Fibroblast of skin of left quadriceps (primary cell): ENCODE measurements around the gene DYNC1I1.

Source experiments
- DNase-seq, 2 experiments: peaks; one replicate each; pipeline ENCODE4 v3.0.0-alpha.2; 2013; ENCODE audit warnings: low read depth in 2 of 2

Gene DYNC1I1

DNA sequence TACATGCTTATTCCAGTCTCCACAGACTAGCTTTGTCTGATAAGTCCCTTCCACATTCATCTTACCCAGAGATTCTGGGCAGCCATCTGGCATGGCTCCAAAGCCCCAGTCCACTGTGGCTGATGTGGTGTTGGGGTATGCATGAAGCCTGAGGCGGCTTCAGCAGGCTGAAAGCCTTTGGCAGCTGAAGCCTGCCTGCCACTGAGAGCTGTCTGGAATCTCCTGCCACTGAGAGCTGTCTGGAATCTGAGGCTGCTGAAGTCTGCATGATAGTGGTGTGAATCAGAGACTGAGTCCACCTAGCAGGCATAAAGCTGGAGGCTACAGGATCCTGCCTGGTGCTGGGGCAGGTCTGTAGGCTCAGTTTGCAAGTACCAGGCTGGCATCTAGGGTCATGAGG lies 87.1 kb downstream of the DYNC1I1 start:
- peak; percentile 20 to 21 for DNase-seq

DNA sequence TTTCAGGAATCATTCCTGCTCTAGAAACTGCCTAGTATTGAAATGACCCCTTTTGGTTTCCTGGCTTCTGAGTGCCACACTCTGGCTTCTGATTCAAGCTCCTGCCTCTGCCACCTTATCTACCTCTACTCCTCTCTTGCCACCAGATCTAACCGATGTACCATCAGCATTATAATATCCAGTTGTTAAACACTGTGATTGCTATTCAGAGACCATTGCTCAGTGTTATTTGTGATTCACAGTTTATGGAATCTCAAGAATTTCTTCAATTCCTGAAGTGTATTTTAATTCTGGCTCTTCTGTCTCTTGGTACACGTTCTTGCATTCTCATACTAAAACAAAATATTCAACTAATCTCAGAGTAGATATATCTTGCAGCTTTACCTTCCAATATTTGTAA lies 88.7 kb downstream of the DYNC1I1 start:
- DNase-seq: peak in 1 of 2 experiments; percentile 7

DNA sequence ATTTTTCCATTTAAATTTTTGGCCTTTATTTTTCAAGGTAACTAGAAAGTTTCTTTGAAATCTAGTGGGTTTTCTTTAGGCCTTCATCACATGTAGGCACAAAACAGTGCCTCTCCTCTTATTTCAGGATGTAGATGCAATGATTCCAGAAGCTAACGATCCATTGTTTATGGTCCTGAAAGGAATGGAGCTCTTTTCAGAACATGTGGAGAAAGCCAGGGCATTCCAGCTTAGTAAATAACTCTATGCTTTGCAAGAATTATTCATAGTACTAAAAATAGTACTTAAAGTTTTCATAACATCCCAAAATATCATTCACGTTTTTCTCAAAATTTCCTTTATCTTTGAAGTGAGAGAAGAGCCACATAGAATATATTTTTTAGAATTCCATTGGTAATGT lies 91.3 kb downstream of the DYNC1I1 start:
- no peak for DNase-seq

DNA sequence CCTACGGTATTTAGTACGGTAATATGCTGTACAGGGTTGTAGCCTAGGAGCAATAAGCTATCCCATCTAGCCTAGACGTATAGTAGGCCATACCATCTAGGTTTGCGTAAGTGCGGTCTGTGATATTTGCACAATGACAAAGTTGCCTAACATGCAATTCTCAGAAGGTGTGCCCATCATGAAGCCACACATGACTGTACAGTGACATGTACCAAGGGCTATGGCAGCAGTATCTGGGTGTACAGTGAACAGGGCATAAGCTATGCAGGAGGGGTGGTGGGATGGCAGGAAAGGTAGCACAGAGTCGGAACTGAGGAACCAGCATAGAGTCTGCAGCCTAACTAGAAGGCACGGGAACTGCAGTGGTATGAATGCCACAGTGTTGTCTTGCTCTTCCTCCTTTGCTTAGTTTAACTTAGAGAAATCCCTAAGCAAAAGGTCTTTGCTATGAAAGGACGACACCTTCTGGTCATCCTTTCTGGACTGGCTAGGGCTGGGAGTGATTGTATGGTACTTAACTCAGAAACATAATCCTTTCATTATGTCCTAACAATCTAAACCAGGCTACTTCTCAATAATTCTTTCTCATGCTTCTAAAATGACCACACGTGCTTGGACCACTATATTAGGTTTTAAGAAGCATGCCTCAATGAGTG lies 93.5 kb downstream of the DYNC1I1 start:
- DNase-seq: peak in 1 of 2 experiments; percentile 4

GRCh38 chr7:95867309-95867708 lies 95.0 kb downstream of the DYNC1I1 start:
- no peak for DNase-seq

GRCh38 chr7:95871075-95871848 lies 98.9 kb downstream of the DYNC1I1 start:
- DNase-seq: peak; percentile 21 to 23

DNA sequence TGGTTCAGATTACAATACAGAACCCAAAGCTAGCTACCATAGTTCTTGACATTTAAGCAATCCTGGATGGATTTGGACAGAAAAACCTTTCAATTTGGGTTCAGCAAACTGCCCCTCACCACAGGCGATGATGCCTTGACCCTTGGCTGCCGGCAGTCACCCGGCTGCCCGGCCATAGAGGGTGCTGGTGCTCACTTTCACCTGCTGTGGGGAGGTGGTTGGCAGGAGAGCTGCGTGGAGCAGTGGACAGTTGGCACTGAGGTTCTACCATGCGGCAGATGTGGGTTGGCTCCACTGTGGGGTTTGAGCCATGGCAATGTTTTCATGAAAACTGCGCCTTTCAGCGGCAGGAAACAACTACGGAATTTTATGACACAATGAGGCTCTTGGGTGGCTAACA lies 99.5 kb downstream of the DYNC1I1 start:
- no peak for DNase-seq

DNA sequence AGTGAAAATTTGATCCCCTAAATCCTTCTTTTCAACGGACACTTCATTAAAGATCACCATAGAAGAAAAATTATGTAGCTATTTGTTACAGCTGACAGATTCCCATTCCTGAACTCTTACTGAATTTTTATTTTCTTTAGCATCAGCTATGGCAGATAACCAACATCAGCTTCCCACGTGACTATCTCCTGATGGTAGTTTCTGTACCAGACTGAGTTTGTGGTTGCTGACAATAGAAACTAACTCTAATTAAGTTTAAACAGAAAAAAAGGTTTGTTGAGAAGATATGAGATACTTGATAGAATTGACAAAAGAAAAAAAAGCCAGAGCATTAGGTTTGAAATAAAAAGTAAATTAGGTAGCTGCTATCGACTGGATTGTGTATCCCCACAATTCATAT lies 101.8 kb downstream of the DYNC1I1 start:
- DNase-seq: no peak

DNA sequence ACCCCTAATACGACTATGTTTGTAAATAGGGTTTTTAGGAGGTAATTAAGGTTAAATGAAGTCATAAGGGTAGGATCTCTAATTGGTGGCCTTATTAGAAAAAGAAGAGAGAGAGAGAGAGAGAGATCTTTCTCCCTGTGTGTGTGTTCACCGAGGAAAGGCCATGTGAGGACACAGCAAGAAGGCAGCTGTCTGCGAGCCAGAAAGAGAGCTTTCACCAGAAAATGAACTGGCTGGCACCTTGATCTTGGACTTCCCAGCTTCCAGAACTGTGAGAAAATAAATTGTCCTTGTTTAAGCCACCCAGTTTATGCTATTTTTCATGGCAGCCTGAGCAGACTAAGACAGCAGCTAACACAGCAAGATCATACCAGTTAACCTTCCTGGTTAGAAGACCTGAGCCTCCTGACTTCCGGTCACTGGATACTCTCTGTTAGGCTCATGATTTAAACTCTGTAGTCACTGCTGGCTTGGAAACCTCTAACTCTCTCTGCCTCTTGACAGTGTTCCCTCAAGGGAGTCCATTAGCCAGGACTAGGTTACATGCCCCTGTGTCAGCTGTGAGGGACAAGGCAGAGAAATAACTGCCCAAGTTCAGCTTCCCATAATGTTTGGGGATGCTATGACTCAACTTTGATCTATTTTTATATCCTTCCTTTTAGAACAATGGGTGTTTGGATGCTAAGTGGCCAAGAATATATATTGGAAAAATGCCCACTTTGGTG lies 102.3 kb downstream of the DYNC1I1 start:
- DNase-seq: no peak

DNA sequence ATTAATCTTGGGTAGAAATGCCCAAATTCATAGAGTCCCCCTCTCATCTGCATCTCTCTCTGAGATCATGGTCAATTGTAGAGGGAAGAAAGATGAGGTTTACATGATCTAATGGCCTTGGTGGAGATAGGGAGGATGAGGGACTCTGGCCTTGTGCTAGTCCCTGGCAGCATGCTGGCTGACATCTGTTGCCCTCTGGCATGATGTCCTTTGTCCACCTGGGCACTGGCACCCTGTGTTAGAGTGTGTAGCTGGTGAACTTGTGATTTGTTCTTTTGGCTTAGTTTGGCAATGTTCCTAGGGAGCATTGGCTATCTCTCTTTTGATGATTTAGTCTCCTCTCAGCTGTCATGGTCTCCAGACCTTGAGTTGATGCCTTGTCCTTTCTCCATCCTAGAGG lies 103.2 kb downstream of the DYNC1I1 start:
- DNase-seq: no peak

- no peak for DNase-seq
Measured at GRCh38 chr7:95878677-95879076, 106.3 kb downstream of the DYNC1I1 start.

DNA sequence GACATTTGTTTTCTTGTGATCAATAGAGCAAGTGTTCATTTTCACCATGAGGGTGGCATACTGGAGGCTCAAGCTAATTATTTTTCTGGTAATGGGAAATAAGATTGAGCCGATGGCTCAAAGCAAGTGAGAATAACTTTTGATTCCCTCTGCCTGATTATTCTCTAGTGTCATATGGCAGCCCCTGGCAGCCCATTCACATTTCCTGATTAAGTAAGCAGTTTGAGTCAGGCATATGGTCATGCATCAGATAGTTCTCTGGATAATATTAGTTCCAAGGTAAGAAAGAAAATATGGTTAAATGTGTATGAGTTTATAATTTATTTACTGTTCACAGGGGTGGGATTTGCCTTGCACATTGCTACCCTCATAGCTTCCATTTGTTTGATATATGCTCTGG lies 109.2 kb downstream of the DYNC1I1 start:
- no peak for DNase-seq

DNA sequence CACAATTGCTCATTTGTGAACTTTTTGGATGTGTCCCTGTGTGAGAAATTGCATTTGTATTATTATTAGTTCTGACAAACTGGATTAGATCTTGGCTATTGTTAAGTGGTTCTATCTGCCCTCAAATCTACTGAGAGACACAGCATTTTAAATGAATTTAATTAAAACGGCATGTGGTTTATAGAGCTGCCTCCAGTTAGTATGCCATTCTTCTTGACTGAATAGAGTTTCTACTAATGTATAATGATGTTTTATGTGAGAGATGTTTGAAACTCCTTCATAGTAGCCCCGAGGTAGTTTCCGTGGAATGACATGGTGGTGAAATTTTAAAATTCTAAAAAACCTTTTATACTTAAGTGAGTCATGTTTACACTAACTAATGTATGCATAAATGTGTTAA lies 110.9 kb downstream of the DYNC1I1 start:
- DNase-seq: no peak

- no peak for DNase-seq
Measured at GRCh38 chr7:95886501-95887090, 114.2 kb downstream of the DYNC1I1 start.

DNA sequence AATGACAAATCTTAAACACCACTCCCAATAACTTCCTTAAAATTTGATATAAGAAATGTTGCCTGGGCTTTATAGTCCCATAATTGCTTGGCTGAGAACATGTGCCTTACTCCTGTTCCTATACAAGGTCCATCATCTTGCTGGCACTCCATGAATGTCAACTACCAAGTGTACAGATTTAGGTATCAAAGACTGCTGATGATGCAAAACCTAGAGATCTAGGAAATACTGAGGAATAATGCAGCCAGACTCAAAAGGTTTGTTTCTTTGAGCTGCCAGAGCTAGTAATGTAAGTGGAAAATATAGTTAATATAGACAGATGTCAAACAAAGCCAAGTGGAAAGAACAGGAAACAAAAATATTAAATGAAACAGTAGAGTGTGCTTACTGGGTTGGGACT lies 121.1 kb downstream of the DYNC1I1 start:
- DNase-seq: no peak

GRCh38 chr7:95897557-95898251 lies 125.3 kb downstream of the DYNC1I1 start:
- no peak for DNase-seq

GRCh38 chr7:95899919-95900513 lies 127.7 kb downstream of the DYNC1I1 start:
- no peak for DNase-seq

- no peak for DNase-seq
Measured at GRCh38 chr7:95901006-95901405, 128.7 kb downstream of the DYNC1I1 start.

DNA sequence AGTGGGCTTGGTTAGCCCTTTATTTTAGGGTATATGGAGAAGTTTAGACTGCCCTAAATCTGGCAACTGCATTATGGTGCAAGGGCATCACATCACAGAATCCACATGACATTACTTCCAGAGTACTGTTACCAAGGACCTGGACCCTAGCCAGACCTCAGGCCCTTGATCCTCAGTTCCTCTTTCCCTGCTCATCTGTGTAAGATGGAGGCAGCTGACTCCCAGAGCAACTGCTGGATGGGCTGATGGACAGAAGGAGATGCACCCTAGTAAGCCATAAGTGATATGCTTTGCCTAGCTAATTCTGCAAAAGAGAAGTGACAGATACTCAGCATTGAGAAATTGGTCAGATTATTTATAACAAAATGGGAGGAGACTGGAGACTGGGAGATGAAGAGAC lies 131.7 kb downstream of the DYNC1I1 start:
- DNase-seq: no peak

DNA sequence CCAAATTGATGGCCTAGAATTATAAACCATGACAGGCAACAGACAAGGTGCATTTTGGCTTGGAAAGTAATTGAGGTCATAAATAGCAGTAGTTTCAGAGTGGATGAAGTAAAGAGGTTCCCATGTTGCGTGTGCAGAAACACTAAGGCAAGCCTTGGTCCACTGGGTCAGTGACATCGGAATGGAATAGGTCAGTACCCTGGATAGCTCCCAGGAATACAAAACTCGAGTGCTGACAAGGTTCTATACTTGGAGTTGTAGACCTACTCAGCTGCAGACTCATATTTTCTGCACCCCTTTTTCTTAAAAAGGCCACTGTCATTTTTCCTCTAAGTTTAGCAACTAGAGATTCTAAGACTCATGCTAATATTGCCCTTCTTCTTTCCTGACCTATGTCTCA lies 132.8 kb downstream of the DYNC1I1 start:
- DNase-seq: no peak

DNA sequence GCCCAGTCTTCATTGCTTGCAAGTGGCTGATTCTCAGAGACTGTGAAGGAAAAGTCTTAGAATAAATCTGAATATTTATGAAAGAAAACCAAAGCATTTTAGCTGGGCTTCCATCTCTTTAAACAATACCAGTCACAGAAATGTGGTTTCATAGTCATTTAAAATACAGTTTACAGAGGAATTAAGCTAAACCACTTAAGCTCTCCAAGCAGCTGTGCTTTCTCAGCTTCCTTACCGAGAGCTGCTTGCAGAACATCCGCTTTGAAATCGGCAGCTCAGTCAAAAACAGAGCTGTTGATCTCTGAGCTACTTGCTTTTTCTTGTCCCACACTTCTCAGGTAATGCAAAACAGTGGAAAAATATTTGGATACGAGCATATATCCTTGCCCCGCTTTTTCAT lies 134.5 kb downstream of the DYNC1I1 start:
- no peak for DNase-seq
